Lung microvascular endothelial cell (primary cell): ENCODE data around the gene CENPM. TPM values are rescaled to one million over a fixed set of nuclear protein-coding genes. Genes with fewer than 3 reads are reported as not detected.

Experiments used
- DNase-seq, 2 donors: peaks; one replicate each; pipeline versions ENCODE4 v3.0.0 to v3.0.0-alpha.2; 2010; ENCODE audit warnings: low read depth in 2 of 2
- total RNA-seq: library from RNA; depleted of rRNA; stranded (reverse); fragments of >200 nt; gene quantifications from 2 replicates; pipeline ENCODE4 v1.2.1, GENCODE V29; 2014

The CENPM gene
- total RNA-seq, 1 donor from 2014 or later = 5.4 TPM

DNA sequence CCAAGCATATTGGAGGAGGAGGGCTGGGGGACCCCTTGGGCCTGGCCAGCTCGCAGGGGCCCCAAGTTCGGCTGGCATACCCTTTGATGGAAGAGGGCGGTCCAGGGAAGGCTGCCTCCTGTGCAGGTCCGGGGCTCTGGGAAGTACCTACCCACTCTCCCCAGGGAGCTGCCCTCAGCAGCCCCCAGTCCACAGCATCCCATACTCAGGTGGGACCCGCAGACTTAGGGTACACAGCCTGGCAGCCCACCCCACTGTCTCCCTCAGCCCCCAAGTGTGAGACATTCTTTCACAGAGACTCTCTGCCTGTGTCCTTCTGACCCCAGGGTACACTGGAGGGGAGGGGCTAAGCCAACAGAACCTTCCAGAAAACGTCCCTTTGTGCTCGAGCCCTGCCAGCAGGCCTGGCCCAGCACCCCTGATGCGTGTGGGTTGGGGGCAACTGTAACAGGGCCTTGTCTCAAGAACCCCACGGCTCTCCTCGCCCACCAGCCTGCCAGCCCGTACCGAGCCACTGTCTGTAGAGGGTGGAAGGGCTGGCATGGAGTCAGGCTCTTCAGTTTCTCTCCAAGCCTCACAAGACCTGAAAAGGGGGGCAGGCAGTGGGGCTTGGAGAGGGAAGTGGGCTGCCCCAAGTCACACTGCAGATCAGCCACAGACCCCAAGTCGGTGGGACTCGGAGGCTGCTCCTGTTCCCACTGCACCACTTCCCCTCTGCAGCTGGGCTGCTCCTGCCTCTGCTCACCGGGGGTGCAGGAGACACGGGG lies 13.4 kb downstream of the CENPM start:
- DNase-seq = no peak

DNA sequence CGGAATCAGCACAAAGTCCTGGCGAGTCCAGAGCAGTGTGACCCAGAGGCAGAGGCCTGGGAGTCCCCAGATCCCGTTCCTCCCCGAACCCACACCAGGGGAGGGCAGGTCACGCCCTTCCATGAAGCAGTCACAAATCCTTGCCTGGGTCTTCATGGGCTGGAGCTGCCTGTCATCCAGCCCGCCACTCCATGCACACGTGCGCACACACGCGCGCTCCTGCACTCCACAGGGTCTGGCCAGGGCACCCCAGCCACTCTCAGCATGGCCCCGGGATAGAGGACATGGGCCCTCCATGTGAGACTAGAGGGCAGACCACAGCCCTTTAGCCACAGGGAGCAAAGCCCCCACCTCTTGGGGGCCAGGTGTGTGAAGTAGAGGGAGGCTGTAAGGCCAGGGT lies 14.6 kb downstream of the CENPM start:
- no peak for DNase-seq

DNA sequence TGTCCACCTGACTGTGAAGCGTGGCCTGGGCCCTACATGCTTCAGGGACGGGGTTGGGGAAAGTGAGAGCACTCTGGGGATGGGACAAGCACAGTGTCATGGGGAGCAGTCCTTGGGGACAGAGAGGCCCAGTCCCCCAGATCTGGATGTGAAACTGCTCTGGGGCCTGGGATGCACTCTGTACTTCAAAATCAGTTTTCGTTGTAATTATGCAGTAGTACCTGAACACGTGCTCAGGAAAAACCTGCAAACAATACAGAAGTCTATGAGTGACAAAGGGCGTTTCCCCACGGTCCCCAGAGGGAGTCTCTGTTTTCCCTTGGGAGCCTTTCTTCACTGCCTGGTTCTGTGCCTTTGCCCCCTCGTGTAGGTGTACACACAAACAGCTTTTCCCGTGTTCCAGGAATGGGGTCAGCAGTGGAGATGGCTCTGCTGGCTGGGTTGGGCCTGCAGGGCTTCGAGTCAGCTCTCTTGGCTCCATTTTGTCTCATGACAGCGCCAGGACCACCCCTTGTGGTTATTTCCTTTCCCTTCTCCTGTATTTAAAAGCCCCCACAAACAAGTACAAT lies 15.2 kb downstream of the CENPM start:
- no peak for DNase-seq

DNA sequence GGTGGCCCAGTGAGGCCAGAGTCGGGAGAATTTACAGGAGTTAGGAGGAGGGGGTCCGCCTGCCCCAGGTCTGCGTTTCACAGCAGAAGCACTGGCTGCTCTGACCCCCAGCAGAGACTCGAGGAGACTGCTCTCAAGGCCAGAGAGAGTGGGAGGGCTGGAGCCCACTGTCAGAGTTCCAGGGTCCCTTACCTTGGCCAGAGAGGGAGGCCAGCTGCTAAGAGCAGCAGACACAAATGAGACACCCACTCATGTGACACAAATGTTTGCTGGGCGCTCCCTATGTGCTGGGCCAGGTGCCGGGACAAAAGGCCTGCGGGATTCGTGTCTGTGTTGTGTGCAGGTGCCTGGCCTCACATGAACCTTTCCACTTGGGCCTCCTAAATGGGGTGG lies 17.5 kb downstream of the CENPM start:
- no peak for DNase-seq

DNA sequence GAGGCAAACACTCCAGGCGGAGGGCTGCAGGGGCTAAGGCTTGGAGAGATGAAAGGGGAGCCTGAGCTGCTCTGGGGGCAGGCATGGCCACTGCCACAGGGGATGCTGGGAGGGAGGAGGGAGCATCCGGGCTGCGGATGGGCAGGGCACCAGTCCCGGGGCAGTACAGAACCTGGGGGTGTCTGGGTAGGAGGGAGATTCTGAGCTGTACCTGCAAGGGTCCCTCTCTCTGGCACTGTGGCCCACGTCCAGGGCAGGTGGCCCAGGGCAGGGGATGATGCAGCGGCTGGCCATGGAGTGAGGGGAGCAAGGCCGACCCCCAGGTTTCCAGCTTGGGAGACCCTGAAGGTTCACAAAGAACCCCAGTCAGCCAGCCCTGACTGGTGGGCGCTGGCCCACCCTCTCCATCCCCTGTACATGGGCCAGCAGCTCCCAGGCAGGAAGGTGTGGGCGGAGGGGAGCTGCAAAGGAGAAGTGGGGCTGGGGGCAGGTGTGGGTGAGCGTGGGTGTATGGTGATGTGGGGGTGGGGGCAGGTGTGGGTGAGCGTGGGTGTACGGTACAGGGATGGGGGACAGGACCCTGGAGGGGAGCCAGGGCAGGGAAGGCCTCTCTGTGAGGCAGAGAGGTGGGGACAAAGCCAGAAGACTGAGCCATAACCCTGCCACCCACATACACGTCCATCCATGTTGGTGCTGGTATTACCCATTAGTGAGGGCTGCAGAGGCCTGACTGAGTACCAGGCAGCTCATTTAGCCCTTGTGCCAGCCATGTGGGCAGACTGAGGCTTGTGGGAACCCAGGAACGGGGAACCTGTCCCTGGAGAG lies 18.1 kb downstream of the CENPM start:
- DNase-seq = no peak

DNA sequence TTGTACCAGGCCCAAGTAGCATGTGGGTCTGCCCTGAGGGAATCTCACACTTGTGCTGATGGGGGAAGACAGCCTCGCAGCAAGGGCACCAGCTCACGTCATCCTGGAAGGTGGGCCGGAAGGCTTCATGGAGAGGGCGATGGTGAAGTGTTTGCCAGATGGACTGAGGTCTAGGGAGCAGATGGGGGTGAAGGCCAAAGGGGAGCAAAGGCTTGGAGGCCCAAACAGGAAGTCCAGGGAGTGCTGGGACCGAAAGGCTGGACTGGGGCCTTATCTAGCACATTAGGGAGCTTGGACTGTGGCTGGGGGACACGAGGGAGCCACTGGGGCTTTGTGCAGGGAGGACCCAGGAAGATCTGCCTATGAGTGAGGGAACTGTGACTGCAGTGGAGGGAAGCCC lies 19.1 kb downstream of the CENPM start:
- no peak for DNase-seq

DNA sequence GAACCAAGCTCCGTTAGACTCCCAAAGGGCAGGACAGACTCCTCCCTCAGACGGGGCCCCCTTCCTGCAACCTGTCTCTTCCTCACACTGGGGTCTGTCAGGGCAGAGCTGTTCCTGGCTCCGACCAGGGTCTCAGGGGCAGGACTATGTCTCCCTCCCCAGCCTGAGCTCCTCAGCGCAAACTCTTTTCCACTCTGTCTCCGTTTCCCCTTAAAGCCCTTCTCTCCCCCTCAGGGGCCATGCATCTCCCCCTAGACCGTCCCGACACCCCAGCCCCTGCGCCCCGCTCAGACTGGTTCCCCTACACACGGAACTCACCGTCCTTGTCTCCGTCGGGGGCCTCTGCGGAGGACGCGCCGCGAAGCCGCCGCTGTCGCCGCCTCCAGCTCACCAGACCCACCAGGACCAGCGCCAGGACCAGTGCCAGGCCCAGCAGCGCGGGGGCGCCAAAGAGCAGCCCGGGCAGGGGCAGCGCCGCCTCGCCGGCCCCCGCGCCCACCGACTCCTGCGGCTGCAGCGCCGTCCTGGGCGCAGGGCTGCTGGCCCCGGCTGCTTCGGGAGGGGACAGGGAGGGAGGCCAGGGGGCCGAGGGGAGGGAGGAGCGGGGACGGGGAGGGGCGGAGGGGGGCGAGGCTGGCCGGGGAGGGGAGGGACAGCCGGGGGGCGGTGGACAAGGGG lies 21.0 kb downstream of the CENPM start:
- peak; percentile 30 to 72 for DNase-seq

DNA sequence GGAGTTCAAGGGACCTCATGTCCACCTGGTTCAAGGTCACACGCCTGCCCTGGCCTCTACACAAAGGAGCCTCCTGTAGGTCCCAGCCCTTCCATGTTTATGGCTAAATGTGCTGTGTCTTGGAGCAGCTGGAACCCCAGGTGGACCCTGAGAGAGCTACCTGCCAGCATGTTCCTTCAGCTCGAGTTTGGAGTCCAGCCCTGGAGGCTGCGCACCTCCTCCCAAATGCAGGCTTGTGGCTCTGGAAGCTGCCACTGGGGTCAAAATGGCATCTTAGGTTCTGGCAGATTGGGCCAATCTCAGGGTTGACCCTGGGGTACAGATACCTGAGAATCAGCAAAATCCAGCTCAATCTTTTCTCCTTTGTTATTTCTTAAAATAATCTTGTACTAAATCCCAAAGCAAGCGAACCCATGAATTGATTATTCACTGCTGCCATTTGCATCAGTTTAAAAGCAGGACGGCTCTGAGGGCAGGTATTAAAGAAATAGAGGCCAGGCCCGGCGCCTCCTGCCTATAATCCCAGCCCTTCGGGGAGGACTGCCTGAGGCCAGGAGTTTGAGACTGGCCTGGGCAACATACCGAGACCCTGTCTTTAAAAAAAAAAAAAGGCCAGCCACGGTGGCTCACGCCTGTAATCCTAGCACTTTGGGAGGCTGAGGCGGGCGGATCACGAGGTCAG lies 23.2 kb downstream of the CENPM start:
- DNase-seq = no peak

DNA sequence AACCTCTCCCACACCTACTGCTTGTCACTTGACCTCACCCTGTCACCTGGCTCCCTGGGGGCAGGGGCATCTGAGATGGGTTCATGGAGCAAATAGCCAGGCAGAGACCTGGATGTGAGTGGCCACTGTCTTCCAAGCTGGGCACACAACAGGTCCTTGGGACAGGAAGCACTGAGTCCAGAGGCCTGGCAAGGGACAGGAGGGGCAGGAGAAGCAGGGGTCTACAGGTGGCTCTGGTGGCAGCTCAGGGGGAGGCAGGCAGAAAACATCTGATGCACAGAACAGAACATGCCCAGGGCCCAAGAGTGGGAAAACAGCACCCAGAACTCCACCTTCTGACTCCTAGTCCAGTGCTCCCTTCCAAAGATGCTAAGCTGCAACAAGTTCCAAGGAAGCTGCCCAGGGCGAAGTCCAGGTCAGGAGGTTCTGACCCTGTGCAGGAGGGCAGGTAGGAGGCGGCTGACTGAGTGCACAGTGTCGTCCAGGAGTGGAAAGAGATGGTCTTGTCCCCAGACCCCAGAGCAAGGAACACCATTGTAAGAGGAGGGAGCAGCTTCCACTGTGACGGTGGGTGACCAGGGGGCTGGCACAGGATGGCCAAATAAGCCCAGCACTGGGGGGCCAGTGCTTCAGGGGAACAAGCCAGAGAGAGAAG lies 23.9 kb downstream of the CENPM start:
- no peak for DNase-seq

DNA sequence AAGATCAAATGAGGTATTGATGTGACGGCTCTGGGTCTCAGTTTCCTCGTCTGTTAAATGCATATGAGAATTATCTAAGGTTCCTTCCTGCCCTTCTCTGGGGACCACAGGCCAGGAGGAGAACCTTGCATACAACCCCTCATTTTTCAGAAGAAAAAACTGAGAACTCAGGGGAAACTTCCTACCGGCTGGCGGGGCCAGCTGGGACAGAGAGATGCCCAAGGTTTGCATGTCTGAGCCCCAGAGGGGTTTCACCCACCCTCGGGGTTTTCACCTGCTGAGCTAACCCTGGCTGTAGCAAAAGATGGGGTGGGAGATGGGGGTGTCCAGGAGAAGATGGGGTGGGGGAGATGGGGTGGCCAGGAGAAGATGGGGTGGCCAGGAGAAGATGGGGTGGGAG lies 24.6 kb downstream of the CENPM start:
- DNase-seq = no peak

DNA sequence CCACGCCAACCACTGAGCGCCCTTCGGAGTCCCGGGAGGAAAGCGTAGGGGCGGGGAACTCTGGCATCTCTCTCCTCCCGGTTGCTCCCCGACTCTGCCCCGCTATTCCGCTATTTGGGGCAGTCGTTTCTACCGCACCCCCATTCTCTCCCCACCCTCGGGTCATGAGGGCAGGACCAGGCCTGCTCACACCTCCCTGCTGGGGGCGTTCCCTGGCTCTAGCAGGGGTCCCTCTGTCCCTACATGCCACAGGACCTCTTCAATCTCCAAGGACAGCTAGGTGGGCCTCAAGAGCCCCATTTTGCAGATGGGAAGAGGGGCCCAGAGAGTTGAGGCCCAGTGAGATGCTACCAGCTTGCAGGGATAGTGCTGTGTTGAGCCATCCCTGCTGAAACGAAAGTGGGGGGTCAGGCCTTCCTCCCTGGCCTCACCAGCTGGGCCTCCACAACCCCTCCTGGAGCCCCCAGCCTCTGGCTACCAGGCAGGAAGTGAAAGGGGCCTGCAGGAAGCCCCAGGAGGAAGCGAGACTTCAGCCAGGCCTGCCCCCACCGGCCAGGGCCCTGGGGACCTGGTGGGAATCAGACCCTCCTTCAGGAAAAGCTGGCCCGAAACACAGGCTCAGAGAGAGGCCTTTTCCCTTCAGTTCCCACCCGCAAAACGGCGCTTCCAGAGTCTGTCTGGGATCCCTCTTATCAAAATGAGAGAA lies 26.5 kb downstream of the CENPM start:
- no peak for DNase-seq

DNA sequence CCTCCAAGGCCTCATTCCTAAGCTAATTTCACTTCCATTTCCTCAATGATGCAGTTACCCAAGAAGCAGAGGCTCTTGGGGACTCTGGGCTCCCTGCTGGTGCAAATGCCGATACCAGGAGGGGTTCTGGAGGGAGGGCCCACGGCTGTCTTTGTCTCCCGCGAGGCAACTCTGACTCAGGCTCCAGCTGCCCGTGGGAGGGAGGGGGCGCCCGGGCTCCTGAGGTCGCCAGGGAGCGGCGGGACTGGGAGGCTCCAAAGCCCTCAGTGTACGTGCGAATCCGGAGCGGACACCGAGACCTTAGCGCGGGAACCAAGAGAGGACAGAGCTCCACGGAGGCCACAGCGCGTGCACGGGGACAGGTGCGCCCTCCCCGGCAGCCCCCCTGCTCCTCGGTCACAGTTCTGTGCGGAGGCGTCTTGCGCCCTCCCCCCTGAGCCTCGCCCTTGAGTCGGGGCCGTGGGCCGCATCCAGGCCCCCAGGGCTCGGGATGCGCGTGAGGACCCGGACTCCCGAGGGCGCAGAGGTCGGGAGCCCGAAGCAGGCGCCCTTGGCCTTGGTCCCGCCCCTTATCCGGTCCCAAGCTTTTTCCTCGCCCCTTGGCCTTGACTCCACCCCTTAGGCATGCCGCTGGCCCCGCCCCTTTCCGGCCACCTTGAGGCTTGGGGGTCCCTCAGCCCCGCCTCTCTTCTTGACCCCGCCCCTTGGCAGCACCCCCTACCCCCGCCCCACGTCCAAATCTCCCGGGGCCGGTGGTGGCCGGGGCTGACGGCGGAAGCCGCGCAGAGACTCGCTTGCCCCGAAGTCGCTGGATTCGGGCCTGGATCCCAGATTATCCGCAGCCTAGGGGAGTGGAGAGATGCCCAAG lies 27.4 kb downstream of the CENPM start:
- DNase-seq = no peak

DNA sequence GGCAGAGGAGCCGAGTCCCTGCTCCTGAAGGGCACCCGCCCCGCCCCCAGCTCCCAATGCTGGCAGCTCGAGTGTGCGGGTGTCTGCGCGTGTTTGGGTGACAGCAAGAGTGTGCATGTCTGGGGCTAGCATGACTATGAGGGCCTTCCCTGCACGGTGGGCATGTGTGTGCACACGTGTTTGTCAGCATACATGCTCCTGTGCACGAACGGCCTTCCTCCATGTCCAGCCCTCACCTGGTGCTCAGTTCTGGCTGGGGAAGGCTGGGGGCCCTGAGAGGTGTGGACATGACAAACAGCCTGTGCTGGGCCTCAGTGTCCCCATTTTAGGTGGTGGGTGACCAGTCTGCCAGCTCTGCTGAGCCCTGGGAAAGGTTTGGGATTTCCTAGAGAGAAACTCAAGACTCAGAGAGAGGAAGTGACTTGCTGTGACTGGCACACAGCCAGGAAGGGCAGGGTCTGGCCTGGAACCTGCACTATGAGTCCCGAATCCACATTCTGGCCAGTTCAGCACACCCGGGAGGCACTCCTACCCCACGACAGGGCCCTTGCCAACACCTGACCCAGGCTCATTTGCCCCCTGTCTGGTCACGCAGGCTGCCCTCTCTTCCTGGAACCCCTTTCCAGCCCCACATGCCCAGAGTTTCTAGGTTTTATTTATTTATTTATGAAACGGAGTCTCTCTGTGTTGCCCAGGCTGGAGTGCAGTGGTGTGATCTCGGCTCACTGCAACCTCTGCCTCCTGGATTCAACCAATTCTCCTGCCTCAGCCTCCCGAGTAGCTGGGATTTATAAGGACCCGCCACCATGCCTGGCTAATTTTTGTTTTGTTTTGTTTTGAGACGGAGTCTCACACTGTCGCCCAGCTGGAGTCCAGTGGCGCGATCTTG lies 28.8 kb downstream of the CENPM start:
- DNase-seq = peak in 1 of 2 donors; percentile 71

DNA sequence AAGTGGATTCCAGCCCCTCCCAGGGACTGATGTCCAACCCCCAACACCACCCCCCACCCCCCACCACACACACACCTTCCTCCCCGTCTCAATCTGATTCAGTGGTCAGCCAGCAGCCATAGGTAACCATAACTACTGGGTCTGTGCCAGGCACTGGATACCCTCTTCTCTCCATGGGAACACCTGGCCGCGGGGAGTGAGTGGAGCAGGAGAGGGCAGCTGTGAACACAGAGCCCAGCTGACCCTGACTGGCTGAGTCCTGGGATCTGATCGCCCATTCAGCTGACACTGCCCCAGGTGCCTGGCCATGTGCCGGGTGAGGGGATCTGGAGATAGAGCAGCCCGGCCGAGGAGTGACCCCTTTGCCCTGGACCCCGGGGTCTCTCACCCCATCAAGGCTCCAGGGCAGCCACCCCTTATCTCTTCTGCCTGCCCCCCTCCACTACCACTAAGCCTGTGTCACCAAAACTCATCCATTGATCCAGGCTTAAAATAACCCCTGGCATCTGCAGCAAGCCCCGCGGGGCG lies 29.5 kb downstream of the CENPM start:
- no peak for DNase-seq

DNA sequence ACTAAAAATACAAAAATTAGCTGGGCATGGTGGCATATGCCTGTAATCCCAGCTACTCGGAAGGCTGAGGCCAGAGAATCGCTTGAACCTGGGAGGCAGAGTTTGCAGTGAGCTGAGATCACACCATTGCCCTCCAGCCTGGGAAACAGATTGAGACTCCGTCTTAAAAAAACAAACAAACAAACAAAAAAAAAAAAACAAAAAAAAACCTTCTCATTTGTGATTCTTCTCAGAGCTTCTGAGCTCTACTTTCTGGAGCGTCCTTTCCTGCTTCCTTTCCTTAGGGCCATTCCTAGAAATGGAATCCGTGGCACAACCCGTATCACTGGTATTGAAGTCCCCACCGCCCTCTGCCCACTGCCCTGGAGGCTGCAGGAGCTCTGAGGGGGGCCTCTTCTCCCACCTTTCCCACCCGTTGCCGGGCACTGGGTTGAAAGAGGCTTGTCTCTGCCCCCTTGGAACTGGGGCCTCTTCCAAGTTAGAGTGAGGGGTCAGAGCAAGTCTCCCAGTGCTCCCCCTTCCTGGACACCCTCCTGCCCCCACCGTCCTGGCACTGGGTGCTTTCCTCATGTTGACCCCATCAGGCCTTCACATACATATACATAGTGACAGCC lies 30.1 kb downstream of the CENPM start:
- no peak for DNase-seq

DNA sequence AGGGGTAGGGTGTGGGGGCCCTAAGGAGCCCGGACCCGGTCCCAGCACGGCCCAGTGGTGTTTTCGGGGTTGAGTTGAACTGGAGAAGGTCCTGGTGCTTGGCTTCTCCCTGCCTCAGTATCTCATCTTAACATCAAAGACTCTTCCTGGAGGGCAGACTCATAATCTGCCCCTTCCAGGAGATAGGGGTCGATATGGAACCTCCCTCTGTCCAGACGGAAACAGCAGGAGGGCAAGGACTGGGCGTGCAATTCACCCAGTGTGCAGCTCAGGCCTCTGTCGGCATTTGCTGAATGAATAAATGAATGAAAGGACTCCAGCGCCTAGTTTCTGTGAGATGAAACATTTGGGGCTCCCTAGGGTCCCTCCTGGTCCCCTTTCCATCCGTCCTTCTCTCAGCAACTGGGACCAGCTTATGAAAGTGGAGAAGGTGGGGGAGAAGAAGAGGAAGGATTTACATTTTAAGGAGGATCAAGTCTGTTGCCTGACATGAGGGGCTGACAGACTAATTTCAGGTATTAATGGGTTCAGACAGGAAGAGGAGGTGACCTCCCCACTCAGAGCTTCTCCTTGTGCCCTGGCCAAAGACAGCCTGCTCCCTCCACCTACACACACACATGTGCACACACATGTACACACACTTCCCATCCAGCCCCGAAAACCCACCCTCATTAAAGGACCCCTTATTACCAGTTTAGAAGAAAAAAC lies 31.0 kb downstream of the CENPM start:
- no peak for DNase-seq
